Hematopoietic multipotent progenitor cell treated with erythropoietin and hydrocortisone succinate and interleukin-3 and kit ligand, for 15 days (in vitro differentiated cells): Measurements from ENCODE around the gene OR1F1.
"Not testable (repeated sequence)": the region's sequence is repeated elsewhere in the genome, so short reads cannot be mapped to it uniquely, and the experiment has no call there.

Source experiments
- DNase-seq: peaks from one replicate; pipeline ENCODE4 v3.0.0-alpha.2; 2015; ENCODE audit warnings: low spot score

Gene OR1F1

GRCh38 chr16:3187798-3188674 lies at the start of gene OR1F1:
Gene OR1F1 (plus strand): TSS chr16:3188204.
- no peak for DNase-seq

- no peak for DNase-seq
Observed at GRCh38 chr16:3138342-3138741, 49.7 kb upstream of the OR1F1 start.

DNA sequence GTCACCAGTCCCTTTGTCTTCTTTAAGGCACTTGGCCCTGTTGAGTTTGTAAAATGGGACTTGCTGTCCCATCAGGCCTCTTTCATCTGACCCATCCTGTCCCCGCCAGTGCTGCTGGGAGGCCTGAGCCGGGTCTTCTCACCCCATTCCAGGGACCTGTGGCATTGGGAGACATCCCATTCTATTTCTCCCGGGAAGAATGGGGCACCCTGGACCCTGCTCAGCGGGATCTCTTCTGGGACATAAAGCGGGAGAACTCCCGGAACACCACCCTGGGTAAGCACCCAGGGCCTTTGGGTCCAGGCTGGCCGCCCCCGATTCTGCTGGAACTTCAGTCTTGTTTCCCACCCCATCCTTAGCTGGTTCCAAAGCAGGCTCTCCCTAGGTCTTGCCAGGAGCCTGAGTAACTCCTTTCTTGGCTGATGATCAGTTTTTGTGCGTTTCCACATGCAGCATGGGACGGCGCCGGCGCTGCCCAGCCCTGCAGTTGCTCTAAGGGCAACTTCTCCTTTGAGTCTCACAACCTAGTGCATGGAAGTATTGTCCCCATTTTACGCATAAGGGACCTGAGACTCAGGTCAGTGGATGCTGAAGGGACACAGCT lies 49.1 kb upstream of the OR1F1 start:
- no peak for DNase-seq

DNA sequence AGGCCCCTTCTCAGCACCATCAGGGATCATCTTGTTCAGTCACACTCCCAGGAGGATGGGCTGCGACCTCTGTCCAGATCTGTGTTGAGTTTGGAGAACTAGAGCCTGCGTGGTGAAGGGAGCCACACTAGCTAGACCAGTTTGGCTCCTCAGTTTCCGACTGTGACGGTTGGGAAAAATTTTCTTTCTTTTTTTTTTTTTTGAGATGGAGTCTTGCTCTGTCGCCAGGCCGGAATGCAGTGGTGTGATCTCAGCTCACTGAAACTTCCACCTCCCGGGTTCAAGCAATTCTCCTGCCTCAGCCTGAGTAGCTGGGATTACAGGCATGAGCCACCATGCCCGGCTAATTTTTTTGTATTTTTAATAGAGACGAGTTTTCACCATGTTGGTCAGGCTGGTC lies 48.4 kb upstream of the OR1F1 start:
- not testable (repeated sequence) for DNase-seq

DNA sequence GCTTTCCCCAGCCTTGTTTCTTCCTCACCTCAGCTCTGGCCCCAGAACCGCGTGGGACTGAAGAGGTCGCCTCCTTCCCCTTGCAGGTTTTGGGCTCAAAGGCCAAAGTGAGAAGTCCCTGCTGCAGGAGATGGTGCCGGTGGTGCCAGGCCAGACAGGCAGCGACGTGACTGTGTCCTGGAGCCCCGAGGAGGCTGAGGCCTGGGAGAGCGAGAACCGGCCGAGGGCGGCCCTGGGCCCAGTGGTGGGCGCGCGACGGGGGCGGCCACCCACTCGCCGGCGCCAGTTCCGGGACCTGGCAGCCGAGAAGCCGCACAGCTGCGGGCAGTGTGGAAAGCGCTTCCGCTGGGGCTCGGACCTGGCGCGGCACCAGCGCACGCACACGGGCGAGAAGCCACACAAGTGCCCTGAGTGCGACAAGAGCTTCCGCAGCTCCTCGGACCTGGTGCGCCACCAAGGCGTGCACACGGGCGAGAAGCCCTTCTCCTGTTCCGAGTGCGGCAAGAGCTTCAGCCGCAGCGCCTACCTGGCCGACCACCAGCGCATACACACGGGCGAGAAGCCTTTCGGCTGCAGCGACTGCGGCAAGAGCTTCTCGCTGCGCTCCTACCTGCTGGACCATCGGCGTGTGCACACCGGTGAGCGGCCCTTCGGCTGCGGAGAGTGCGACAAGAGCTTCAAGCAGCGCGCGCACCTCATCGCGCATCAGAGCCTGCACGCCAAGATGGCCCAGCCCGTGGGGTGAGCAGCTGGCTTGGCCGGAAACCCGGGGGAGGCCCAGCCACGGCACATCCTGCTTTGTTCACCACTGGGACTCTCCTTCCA lies 47.2 kb upstream of the OR1F1 start:
- DNase-seq: no peak

DNA sequence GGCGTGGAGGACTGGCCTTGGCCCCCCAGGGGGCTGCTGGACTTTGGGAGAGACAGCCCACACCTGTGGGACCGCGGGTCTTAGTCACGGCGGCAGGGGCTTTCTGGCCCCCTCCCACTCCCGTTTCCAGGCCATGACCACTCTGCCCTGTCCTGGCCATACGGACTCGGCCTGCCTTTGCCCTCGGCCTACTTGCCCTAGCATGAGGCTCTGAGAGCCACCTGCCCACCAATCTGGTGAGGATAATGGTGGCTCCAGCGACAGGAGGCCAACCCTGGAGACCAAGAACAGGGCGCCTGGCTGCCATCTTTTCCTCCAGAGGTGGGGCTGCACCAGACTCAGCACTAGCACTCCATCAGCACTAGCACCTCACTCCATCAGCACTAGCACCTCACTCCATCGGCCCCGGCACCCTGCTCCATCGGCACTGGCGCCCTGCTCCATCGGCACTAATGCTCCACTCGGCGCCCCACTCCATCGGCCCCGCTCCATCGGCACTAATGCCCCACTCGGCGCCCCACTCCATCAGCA lies 46.2 kb upstream of the OR1F1 start:
- no peak for DNase-seq

DNA sequence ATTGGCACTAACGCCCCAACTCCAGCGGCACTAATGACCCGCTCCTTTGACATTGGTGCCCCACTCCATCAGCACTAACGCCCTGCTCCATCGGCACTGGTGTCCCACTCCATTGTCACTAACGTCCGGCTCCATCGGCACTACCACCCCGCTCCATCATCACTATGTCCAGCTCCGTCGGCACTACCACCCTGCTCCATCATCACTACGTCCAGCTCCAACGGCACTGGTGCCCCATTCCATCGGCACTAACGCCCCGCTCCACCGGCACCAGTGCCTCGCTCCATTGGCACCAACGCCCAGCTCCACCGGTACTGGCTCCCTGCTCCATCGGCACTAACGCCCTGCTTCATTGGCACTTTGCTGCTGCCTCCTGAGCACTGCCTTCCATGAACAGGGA lies 45.7 kb upstream of the OR1F1 start:
- DNase-seq: no peak

GRCh38 chr16:3142770-3143169 lies 45.2 kb upstream of the OR1F1 start:
- DNase-seq: no peak

DNA sequence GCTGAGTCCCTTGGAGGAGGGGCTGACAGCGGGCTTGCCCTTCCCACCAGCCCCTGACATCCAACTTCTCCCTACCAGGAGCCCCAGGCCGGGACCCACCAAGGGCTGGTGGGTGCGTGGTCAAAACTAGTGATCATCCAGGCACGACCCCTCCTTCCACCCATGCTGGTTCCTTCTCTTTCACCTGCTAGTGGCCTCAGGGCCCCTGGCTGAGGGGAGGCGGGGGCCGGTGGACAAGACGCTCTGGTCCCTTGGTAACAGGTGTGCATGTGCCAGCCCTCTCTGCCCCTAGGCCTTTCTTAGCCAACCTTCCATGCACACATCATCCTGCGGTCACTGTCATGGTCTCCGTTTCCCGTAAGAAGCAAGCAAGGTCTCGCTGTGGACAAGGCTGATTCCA lies 44.8 kb upstream of the OR1F1 start:
- DNase-seq: no peak

DNA sequence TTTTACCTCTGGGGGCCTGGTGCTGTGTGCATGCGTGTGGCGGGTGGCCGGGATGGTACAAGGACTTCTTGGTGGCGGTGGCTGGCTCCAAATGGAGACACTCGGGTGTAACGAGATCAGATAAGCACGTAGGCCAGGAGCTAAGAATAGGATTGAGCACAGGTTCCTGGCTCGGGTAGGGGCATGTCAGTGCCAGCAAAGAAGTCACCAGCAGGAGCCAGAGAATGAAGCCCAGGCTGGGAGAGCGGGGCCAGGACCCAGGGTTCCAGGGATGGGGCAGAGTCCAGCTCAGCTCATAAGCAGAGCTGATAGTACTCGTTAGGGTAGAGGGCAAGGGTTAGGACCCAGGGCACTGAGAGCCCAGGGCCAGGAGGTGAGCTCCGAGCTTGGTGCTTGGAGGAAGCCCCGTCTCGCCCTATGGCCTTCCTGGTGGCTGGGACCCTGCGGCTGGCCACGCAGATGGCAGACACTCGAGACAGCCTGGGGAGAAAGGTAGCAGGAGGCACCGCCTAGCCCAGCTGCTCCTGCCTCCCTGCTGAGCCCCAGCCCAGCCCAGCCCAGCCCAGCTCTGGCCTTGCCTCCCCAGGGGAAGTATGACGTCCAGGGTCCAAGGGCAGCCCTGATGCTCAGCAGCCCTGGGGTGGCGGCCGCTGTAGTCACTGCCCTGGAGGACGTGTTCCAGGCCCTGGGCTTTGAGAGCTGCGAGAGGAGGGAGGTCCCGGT lies 44.2 kb upstream of the OR1F1 start:
- DNase-seq: no peak

DNA sequence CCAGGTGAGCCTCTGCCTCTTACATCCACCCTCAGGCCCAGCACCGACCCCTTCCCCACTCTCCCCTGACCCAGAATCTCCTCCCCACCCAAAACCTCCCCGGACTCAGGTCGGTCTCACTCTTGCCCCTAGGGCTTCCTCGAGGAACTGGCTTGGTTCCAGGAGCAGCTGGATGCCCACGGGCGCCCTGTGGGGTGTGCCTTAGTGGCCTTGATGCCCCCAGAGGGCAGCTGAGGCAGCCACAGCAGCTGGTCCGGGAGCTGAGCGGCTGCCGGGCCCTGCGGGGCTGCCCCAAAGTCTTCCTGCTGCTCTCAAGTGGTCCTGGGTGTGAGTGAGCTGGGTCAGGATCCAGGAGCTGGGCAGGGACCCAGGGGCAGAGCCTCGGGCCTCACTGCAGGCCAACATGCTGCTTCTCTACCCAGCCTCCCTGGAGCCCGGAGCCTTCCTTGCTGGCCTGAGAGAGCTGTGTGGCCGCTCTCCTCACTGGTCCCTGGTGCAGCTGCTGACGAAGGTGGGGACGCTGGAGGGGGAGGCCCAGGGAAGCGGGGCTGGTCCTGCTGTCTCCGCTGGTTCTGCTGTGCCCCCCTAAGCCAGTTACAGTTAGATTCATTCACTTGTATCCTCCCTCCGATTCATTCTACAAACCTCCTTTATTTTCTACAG lies 43.6 kb upstream of the OR1F1 start:
- DNase-seq: no peak

DNA sequence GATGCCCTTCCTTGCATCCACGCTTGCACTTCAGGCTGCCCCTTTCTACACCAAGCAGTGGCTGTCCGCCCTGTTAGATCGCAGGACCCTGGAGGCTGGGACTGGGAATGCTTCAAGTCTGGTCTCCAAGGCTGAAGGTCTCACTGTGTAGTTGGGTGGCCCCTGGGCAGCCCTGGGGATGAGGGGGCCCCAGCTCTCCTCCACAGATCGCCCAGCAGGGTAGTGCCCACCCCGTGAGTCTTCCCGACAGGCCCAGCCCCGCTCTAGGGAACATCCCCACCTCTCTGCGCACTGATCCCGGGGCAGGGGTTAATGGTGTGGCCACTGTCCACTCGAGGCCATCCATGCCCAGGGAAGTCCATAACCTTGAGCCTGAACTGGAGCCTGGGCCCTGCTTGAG lies 42.9 kb upstream of the OR1F1 start:
- DNase-seq: no peak

DNA sequence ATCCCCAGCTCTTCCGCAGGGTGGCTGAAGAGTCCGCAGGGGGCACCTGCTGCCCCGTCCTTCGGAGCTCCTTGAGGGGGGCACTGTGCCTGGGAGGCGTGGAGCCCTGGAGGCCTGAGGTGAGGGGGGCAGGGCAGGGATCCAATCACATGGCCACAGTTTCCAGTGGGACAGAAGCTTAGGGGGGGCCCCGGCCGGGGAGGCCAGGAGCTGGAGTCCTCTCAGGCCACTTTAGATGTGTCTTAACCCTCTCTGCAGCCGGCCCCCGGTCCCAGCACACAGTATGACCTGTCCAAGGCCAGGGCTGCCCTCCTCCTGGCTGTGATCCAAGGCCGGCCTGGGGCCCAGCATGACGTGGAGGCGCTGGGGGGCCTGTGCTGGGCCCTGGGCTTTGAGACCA lies 42.3 kb upstream of the OR1F1 start:
- DNase-seq: no peak

DNA sequence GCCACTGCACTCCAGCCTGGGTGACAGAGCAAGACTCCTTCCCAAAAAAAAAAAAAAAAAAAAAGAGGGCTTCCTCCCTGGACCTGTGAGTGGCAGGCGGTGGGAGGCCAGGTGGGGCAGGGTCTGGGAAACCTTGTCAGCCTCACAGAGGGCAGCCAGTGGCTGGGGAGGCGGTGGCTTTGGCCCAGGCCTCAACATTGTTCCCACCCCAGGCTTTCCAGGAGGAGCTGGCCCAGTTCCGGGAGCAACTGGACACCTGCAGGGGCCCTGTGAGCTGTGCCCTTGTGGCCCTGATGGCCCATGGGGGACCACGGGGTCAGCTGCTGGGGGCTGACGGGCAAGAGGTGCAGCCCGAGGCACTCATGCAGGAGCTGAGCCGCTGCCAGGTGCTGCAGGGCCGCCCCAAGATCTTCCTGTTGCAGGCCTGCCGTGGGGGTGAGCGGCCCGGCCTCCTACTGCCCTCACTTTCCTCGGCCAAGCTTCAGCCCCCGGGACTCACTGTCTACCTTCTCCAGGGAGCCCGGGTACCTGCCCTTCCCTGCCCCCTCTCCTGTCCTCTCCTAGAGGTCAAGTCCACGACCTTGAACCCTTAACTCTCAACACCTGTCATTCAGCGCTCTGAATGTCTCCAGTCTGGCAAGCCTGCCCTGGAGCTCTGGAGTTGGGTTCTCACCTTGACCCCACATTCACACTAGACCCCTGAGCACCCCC lies 40.8 kb upstream of the OR1F1 start:
- no peak for DNase-seq

GRCh38 chr16:3147757-3148104 lies 40.3 kb upstream of the OR1F1 start:
- no peak for DNase-seq

GRCh38 chr16:3148256-3149192 lies 39.5 kb upstream of the OR1F1 start:
- DNase-seq: no peak

DNA sequence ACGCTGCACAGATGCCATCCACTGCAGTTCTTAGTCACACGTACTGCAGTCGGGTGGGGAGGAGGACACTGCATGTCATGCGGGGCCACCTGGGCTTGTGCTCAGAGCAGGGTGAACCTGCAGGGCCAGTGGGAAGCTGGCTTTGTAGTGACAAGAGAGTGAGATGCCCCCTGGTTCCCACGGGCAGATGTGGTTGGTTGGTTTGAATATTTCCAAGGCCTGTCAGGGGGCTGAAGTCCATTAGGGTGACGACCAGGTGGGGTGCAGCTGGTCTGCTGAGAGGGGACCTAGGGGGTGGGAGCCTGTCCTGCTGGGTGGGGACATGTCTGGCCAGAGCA lies 38.8 kb upstream of the OR1F1 start:
- DNase-seq: no peak

- peak; percentile 75 for DNase-seq
Observed at GRCh38 chr16:3149630-3150345, 38.2 kb upstream of the OR1F1 start.
